Right atrium auricular region (tissue), 2 donors: ENCODE results near the gene LDB2. TPM values are rescaled to one million over a fixed set of nuclear protein-coding genes. Genes with fewer than 3 reads are reported as not detected.

Experiments used
- DNase-seq: peaks from one replicate; pipeline ENCODE4 v3.0.0-alpha.2; 2019; ENCODE audit warnings: low spot score
- H3K27ac ChIP-seq, 2 donors: fragments of 200-600 bp; sonication (generic); 1 replicate in 1 of 2; 2 replicates in 1 of 2; pipeline ENCODE4 v1.5.1; 2016 to 2019
- H3K27me3 ChIP-seq, 2 donors: fragments of 200-600 bp; sonication (generic); one replicate each; pipeline versions ENCODE4 v1.5.1 to v1.6.0; 2017 to 2019
- H3K36me3 ChIP-seq: fragments of 200-600 bp; sonication (generic); one replicate; pipeline ENCODE4 v1.5.1; 2016
- H3K4me1 ChIP-seq, 2 donors: fragments of 200-600 bp; sonication (generic); one replicate each; pipeline versions ENCODE4 v1.5.1 to v1.6.0; 2017 to 2019
- H3K4me3 ChIP-seq, 2 donors: fragments of 200-600 bp; sonication (generic); 1 replicate in 1 of 2; 2 replicates in 1 of 2; pipeline ENCODE4 v1.5.1; 2017 to 2019; ENCODE audit warnings: mild to moderate bottlenecking in 1 of 2, moderate library complexity in 1 of 2
- H3K9me3 ChIP-seq, 2 donors: fragments of 200-600 bp; sonication (generic); one replicate each; pipeline ENCODE4 v1.5.1; 2019
- CTCF ChIP-seq, 2 donors: fragments of 200-600 bp; sonication (generic); IDR thresholded peaks; one replicate each; pipeline ENCODE4 v1.5.1; 2019; ENCODE audit warnings: antibody characterized with exemption in 2 of 2
- total RNA-seq, 2 donors: library from RNA; depleted of rRNA; stranded (reverse); fragments of >200 nt; gene quantifications; one replicate each; pipeline ENCODE4 v1.1.0, GENCODE V29; 2016

The LDB2 gene
- total RNA-seq, 2 donors from 2014 or later: 35.2 to 64.4 TPM

DNA sequence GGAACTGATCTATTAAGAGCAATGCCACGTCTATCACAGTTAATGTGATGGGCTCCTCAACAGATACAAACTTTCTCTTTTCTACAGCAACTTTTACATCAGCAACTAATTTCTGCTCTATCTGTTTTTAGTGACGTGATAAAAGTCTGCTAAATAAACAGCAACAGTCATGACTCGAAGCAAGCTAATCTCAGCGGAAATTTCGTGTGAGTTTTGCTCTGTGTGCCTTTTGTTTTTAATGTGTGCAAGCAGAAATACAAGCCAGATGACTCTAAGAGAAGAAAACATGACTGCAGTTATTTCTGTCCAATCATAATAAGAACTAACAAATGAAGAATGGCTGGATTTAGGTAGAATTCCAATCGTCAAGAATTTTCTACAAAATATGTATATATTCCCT, 214.3 kb downstream of the LDB2 start:
- TF ChIP-seq CTCF (IDR thresholded peaks at IDR 0.05): no peak
- H3K27ac ChIP-seq: peak overlapping the region; percentile 37
- no peak for DNase-seq
- H3K9me3 ChIP-seq: no peaks in the 10 kb centered on the region
- no peaks in the 10 kb centered on the region for H3K36me3 ChIP-seq
- H3K4me1 ChIP-seq: peaks cover 0 to 7% of the 10 kb centered on the region in 2 donors
- H3K27me3 ChIP-seq: no peaks in the 10 kb centered on the region
- no peak overlapping the region for H3K4me3 ChIP-seq

GRCh38 chr4:16682975-16683374, 215.5 kb downstream of the LDB2 start:
- peaks cover 0 to 12% of the 10 kb centered on the region in 2 donors for H3K4me1 ChIP-seq
- TF ChIP-seq CTCF (IDR thresholded peaks at IDR 0.05): no peak
- DNase-seq: no peak

GRCh38 chr4:16677001-16677944, 221.2 kb downstream of the LDB2 start:
- no peaks in the 10 kb centered on the region for H3K36me3 ChIP-seq
- TF ChIP-seq CTCF (IDR thresholded peaks at IDR 0.05): no peak
- no peaks in the 10 kb centered on the region for H3K27me3 ChIP-seq
- DNase-seq: no peak
- no peak overlapping the region for H3K4me3 ChIP-seq
- no peaks in the 10 kb centered on the region for H3K9me3 ChIP-seq
- H3K4me1 ChIP-seq: peaks cover 0 to 17% of the 10 kb centered on the region in 2 donors
- peak overlapping the region in 1 of 2 donors; percentile 8 for H3K27ac ChIP-seq

More at GRCh38 chr4:16682975-16683374, 215.5 kb downstream of the LDB2 start:
- H3K4me3 ChIP-seq: no peak overlapping the region
- H3K27ac ChIP-seq: no peak overlapping the region
- no peaks in the 10 kb centered on the region for H3K9me3 ChIP-seq
- no peaks in the 10 kb centered on the region for H3K36me3 ChIP-seq
- H3K27me3 ChIP-seq: no peaks in the 10 kb centered on the region

- Histone ChIP-seq H3K27ac (no peak overlapping the region), H3K4me1 (peaks cover 0 to 24% of the 10 kb centered on the region in 2 donors), H3K9me3 (no peaks in the 10 kb centered on the region), H3K4me3 (no peak overlapping the region), H3K27me3 (no peaks in the 10 kb centered on the region), H3K36me3 (no peaks in the 10 kb centered on the region)
- no peak for TF ChIP-seq CTCF (IDR thresholded peaks at IDR 0.05)
- DNase-seq: no peak
Observed at GRCh38 chr4:16676230-16676770, 222.1 kb downstream of the LDB2 start.

DNA sequence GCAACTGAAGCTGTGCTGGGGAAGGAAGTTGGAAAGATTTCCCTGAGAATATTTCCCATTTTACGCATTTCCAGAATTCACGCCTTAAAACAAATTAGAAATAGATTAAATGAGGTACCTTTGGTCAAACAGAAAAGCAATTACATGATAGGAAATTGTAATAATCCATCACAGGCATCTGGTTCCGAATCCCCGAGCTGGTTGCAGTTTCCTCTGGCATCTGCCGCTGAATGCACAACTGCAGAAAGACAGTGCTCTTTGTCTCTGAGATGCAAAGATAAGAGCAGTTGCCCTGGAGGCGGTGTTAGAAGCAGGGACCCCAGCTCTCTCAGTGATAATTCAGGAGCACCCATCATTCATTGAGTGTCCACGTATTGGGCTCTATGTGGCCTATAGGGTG, 224.4 kb downstream of the LDB2 start:
- Histone ChIP-seq H3K36me3 (no peaks in the 10 kb centered on the region), H3K4me3 (no peak overlapping the region), H3K4me1 (peaks cover 0 to 34% of the 10 kb centered on the region in 2 donors), H3K27me3 (no peaks in the 10 kb centered on the region), H3K27ac (no peak overlapping the region), H3K9me3 (no peaks in the 10 kb centered on the region)
- no peak for TF ChIP-seq CTCF (IDR thresholded peaks at IDR 0.05)
- DNase-seq: no peak
